Stimulated activated CD4-positive, alpha-beta T cell treated with anti-CD3 and anti-CD28 coated beads, Interleukin-12 subunit alpha, Interleukin-12 subunit beta, amount 100 ng/mL, for 24 hours (primary cell): ENCODE results near the gene GGA1.
A peak's percentile ranks its signal among the peaks of the same experiment; 100 is the strongest.
"Not testable (repeated sequence)": the region's sequence is repeated elsewhere in the genome, so short reads cannot be mapped to it uniquely, and the experiment has no call there.

Experiments
- DNase-seq, 2 experiments: peaks; one replicate each; pipeline ENCODE4 v3.0.0-alpha.2; 2020; ENCODE audit warnings: low read depth in 2 of 2

The GGA1 gene

GRCh38 chr22:37571258-37571991 lies 37.2 kb upstream of the GGA1 start:
- DNase-seq, result no peak

GRCh38 chr22:37571992-37572373 lies 36.7 kb upstream of the GGA1 start:
- DNase-seq, result no peak

- no peak for DNase-seq
Observed at GRCh38 chr22:37575490-37576003, 33.1 kb upstream of the GGA1 start.

- no peak for DNase-seq
Observed at GRCh38 chr22:37578002-37578401, 30.6 kb upstream of the GGA1 start.

- DNase-seq, result no peak
Observed at GRCh38 chr22:37581504-37581903, 27.1 kb upstream of the GGA1 start.

- no peak for DNase-seq
Observed at GRCh38 chr22:37582526-37582925, 26.1 kb upstream of the GGA1 start.

- no peak for DNase-seq
Observed at GRCh38 chr22:37588546-37589215, 20.0 kb upstream of the GGA1 start.

- DNase-seq, result no peak
Observed at GRCh38 chr22:37589636-37590035, 19.0 kb upstream of the GGA1 start.

GRCh38 chr22:37591081-37591480 lies 17.6 kb upstream of the GGA1 start:
- DNase-seq, result not testable (repeated sequence)

- DNase-seq, result no peak
Observed at GRCh38 chr22:37591823-37592404, 16.7 kb upstream of the GGA1 start.

- no peak for DNase-seq
Observed at GRCh38 chr22:37594237-37594636, 14.4 kb upstream of the GGA1 start.

GRCh38 chr22:37599153-37599552 lies 9.5 kb upstream of the GGA1 start:
- no peak for DNase-seq

GRCh38 chr22:37601203-37601539 lies 7.5 kb upstream of the GGA1 start:
- DNase-seq, result no peak

GRCh38 chr22:37601540-37602442 lies 6.8 kb upstream of the GGA1 start:
- no peak for DNase-seq

GRCh38 chr22:37602546-37603277 lies 5.9 kb upstream of the GGA1 start:
- DNase-seq, result not testable (repeated sequence)

GRCh38 chr22:37604074-37604473 lies 4.6 kb upstream of the GGA1 start:
- no peak for DNase-seq

GRCh38 chr22:37604875-37605274 lies 3.8 kb upstream of the GGA1 start:
- peak in 1 of 2 experiments; percentile 21 for DNase-seq

- DNase-seq, result peak; percentile 79 to 88
Observed at GRCh38 chr22:37607010-37607934, 1.4 kb upstream of the GGA1 start.

- DNase-seq, result no peak
Observed at GRCh38 chr22:37607935-37608476, 628 bp upstream of the GGA1 start.
